GM12878 (cell line): ENCODE data around the gene SLC26A8. TPM values are rescaled to one million over a fixed set of nuclear protein-coding genes. Genes with fewer than 3 reads are reported as not detected.

Experiments
- ATAC-seq: fragments of 200-7000 bp; cut with Tn5 transposase; 3 replicates; pipeline ENCODE4 v1.9.1; 2020; ENCODE audit warnings: mild to moderate bottlenecking, moderate library complexity
- BruUV-seq: library from RNA; stranded (reverse); fragments of 400-500 nt; replicated peaks from 2 replicates; lab custom pipeline; 2021; lab: Mats Ljungman, UMichigan
- CTCF ChIA-PET: fragments of 300-600 bp; sonication (Branson Sonifier 250); formaldehyde crosslinking; extraction: SDS; loops from one replicate; lab custom pipeline; 2021; ENCODE audit warnings: inconsistent platforms; lab: Yijun Ruan, JAX
- POLR2A ChIA-PET: fragments of 350-600 bp; formaldehyde crosslinking; extraction: SDS; loops from one replicate; lab custom pipeline; 2021; ENCODE audit warnings: inconsistent platforms; lab: Charles Lee
- RAD21 ChIA-PET: fragments of 300-600 bp; sonication (Branson Sonifier 250); formaldehyde crosslinking; loops from one replicate; lab custom pipeline; 2023; ENCODE audit warnings: antibody characterized with exemption; ENCODE audit not compliant: unreplicated experiment; lab: Charles Lee
- SMC1A ChIA-PET: fragments of 300-600 bp; sonication (Branson Sonifier 250); formaldehyde crosslinking; loops from one replicate; lab custom pipeline; 2023; ENCODE audit not compliant: unreplicated experiment, uncharacterized antibody; lab: Charles Lee
- DNase-seq: peaks from one replicate; pipeline ENCODE4 v3.0.0-alpha.2; 2011; ENCODE audit warnings: low read depth, low spot score
- FAIRE-seq: peaks from 3 replicates; lab custom pipeline; 2011; peaks lifted over from hg19 to GRCh38; lab: Jason Lieb, UNC
- H2AFZ ChIP-seq: 2 replicates; pipeline ENCODE4 v1.6.0; 2011; ENCODE audit warnings: low read depth, low read length, control low read depth; ENCODE audit not compliant: control insufficient read depth
- H3K27ac ChIP-seq: 2 replicates; pipeline ENCODE4 v1.5.1; 2011; ENCODE audit warnings: control low read depth; ENCODE audit not compliant: control insufficient read depth, insufficient read depth
- H3K27me3 ChIP-seq, 2 experiments: replicated peaks in 1 of 2; 2 replicates each; pipeline versions ENCODE4 v1.6.0 to v1.6.1; 2011; ENCODE audit warnings: low read length in 1 of 2; ENCODE audit not compliant: control insufficient read depth in 2 of 2, insufficient read depth in 2 of 2
- H3K36me3 ChIP-seq, 2 experiments: 2 replicates each; pipeline ENCODE4 v1.5.1; 2011; ENCODE audit warnings: low read length in 1 of 2; ENCODE audit not compliant: control insufficient read depth in 2 of 2, insufficient read depth in 2 of 2
- H3K4me1 ChIP-seq: 2 replicates; pipeline ENCODE4 v1.6.1; 2011; ENCODE audit warnings: mild to moderate bottlenecking, low read length, moderate library complexity, mixed read lengths; ENCODE audit not compliant: control insufficient read depth, insufficient read depth
- H3K4me2 ChIP-seq: 2 replicates; pipeline ENCODE4 v1.6.0; 2011; ENCODE audit warnings: control low read depth; ENCODE audit not compliant: control insufficient read depth, insufficient read depth
- H3K4me3 ChIP-seq: fragments of 200-600 bp; sonication (generic); 2 replicates; pipeline ENCODE4 v1.5.1; 2016
- H3K79me2 ChIP-seq: 2 replicates; pipeline ENCODE4 v1.6.0; 2011; ENCODE audit warnings: low read length; ENCODE audit not compliant: control insufficient read depth, insufficient read depth
- H3K9ac ChIP-seq: 2 replicates; pipeline ENCODE4 v1.8.0; 2011; ENCODE audit warnings: low read length, control low read depth, mixed read lengths; ENCODE audit not compliant: control insufficient read depth, insufficient read depth
- H3K9me3 ChIP-seq: replicated peaks from 3 replicates; pipeline ENCODE4 v1.5.1; 2011; ENCODE audit warnings: mild to moderate bottlenecking, low read length; ENCODE audit not compliant: control insufficient read depth, insufficient read depth
- H4K20me1 ChIP-seq: 2 replicates; pipeline ENCODE4 v1.6.0; 2011; ENCODE audit not compliant: control insufficient read depth, insufficient read depth
- ATF7 ChIP-seq: fragments of 450-650 bp; IDR thresholded peaks from 2 replicates; pipeline ENCODE4 v1.6.1; 2016; ENCODE audit warnings: low read depth, mild to moderate bottlenecking
- CEBPZ ChIP-seq: fragments of 150-350 bp; IDR thresholded peaks from 2 replicates; pipeline ENCODE4 v1.6.1; 2016; ENCODE audit warnings: low read depth, low read length
- CREB1 ChIP-seq: IDR thresholded peaks from 2 replicates; pipeline ENCODE4 v1.6.1; 2012; ENCODE audit warnings: low read depth, mild to moderate bottlenecking, inconsistent platforms
- CTCF ChIP-seq, 3 experiments: IDR thresholded peaks in 2 of 3; conservative IDR thresholded peaks in 1 of 3; 2 replicates each; pipeline ENCODE4 v1.5.1; 2011; ENCODE audit warnings: low read depth in 3 of 3, low read length in 3 of 3, mild to moderate bottlenecking in 3 of 3, control low read depth in 2 of 3, moderate library complexity in 2 of 3, inconsistent platforms in 1 of 3, mixed read lengths in 1 of 3; ENCODE audit not compliant: control insufficient read depth in 2 of 3, insufficient read depth in 1 of 3; ENCODE audit errors: extremely low read depth in 1 of 3
- IRF3 ChIP-seq: fragments of 450-650 bp; IDR thresholded peaks from 2 replicates; pipeline ENCODE4 v1.6.1; 2014; ENCODE audit warnings: mild to moderate bottlenecking
- JUNB ChIP-seq: IDR thresholded peaks from 2 replicates; pipeline ENCODE4 v1.6.1; 2016; ENCODE audit warnings: antibody characterized with exemption, mild to moderate bottlenecking
- POLR2AphosphoS5 ChIP-seq: IDR thresholded peaks from 2 replicates; pipeline ENCODE4 v1.6.1; 2011; ENCODE audit warnings: mild to moderate bottlenecking, low read length, inconsistent platforms
- TCF3 ChIP-seq: IDR thresholded peaks from 2 replicates; pipeline ENCODE4 v1.6.1; 2012; ENCODE audit warnings: low read depth, mild to moderate bottlenecking, low read length, borderline replicate concordance; ENCODE audit not compliant: insufficient read depth
- WGBS: methylation state at CpG from one replicate; pipeline ENCODE4 v1.1.6; 2016; ENCODE audit warnings: low lambda C conversion rate; ENCODE audit not compliant: insufficient replicate concordance, insufficient coverage; ENCODE audit errors: missing lambda C conversion rate; 5-methylcytosine and 5-hydroxymethylcytosine counted together
- in situ Hi-C: fragments of 300-500 bp; cut with MboI; formaldehyde crosslinking; loops from 9 replicates; pipeline ENCODE4 v1.14.3; 2018; ENCODE audit warnings: mixed read lengths
- intact Hi-C: fragments of 100-400 bp; cut with micrococcal nuclease; formaldehyde crosslinking; loops from one replicate; pipeline ENCODE4 v1.14.2; 2022; ENCODE audit not compliant: unreplicated experiment
- polyA plus RNA-seq, 11 experiments: library from polyadenylated mRNA; depleted of rRNA in 4 of 11; unstranded in 6 of 11; stranded (reverse) in 5 of 11; fragments of >200 nt; fragmentation: Nextera tagmentation in 4 of 11; fragmentation: Illumina TruSeq in 1 of 11; extraction: Ambion mirVana in 4 of 11; extraction: Trizol in 1 of 11; gene quantifications; 1 replicate in 1 of 11; 2 replicates in 10 of 11; pipeline versions ENCODE4 v1.2.1 to v1.2.3, GENCODE V29; 2011 to 2016; ENCODE audit warnings: inconsistent platforms in 2 of 11, missing spikeins in 2 of 11, low read depth in 1 of 11
- total RNA-seq, 4 experiments: library from RNA; depleted of rRNA in 3 of 4; stranded (reverse); fragments of >200 nt in 3 of 4; fragmentation: Illumina TruSeq in 1 of 4; extraction: Trizol in 1 of 4; gene quantifications; 2 replicates each; pipeline versions ENCODE4 v1.2.1 to v1.2.3, GENCODE V29; 2013 to 2021

SLC26A8 gene
- total and polyA plus RNA-seq, 10 of the 15 experiments (the other 5 are each of a cell fraction or from before 2014, with no cell fraction given): 0.09 to 0.95 (median 0.27) TPM; not detected in 2

GRCh38 chr6:35919085-35919826, 105.2 kb downstream of the SLC26A8 start:
- no peaks in the 10 kb centered on the region for H3K27me3 ChIP-seq
- peak overlapping the region; percentile 65 for H3K4me2 ChIP-seq
- ChIA-PET SMC1A (interaction anchor here (0.6 to 1.2 kb wide), 2 partner anchors 15 to 54 kb away, joined by 3 read pairs; no protein-coding TSS in a partner anchor), CTCF (interaction anchor here (1.0 to 2.0 kb wide), 2 partner anchors 35 to 69 kb away, joined by 3 to 4 read pairs; no protein-coding TSS in a partner anchor), POLR2A (interaction anchor here (1.3 kb wide), 1 partner anchor 110 kb away, joined by 5 read pairs; no protein-coding TSS in a partner anchor)
- 0 out of 4 replicates have a peak, but pooled peaks cover 0 to 3% of the 10 kb centered on the region in 2 experiments for H3K36me3 ChIP-seq
- intact Hi-C loops: no loop called here
- ATAC-seq: peak; percentile 52
- H3K9me3 ChIP-seq: no peaks in the 10 kb centered on the region
- peaks cover 55% of the 10 kb centered on the region for H3K79me2 ChIP-seq
- peak overlapping the region; percentile 92 for H3K4me3 ChIP-seq
- H4K20me1 ChIP-seq: no peaks in the 10 kb centered on the region
- in situ Hi-C loops: no loop called here
- peak overlapping the region; percentile 38 for H2AFZ ChIP-seq
- peak overlapping the region; percentile 87 for H3K9ac ChIP-seq
- 0% methylated on average over 9 of the region's 9 CpGs for WGBS
- H3K27ac ChIP-seq: peak overlapping the region; percentile 67; the same call in 1 of the 2 replicates
- H3K4me1 ChIP-seq: no peaks in the 10 kb centered on the region; the same call in 1 of the 2 replicates
- TF ChIP-seq CEBPZ (no peak), ATF7 (peak; percentile 45; the same call in 1 of the 2 replicates), POLR2AphosphoS5 (0 out of 2 replicates have a peak, but pooled peaks have one; percentile 14), IRF3 (no peak), JUNB (peak; percentile 10; the same call in 1 of the 2 replicates), CREB1 (peak; percentile 30; the same call in 1 of the 2 replicates), TCF3 (no peak), CTCF (IDR thresholded peaks at IDR 0.05 in 2 of 3, conservative IDR thresholded peaks at IDR 0.05 in 1 of 3; ENCODE audit: control insufficient read depth in 2 of 3, extremely low read depth in 1 of 3, insufficient read depth in 1 of 3, low read depth in 3 of 3, low read length in 3 of 3) (no peak)
- TF ChIP-seq, all 136 proteins: peak for 4
- peak; percentile 57 for FAIRE-seq
- DNase-seq: no peak
- BruUV-seq: no TSS peak
- RAD21 ChIA-PET: interaction anchor here (0.6 kb wide), 1 partner anchor 40 kb away, joined by 3 read pairs; no protein-coding TSS in a partner anchor
